GM18861 (cell line): ENCODE measurements around the gene MAPKAP1.

Source experiments
- ATAC-seq: cut with Tn5 transposase; IDR thresholded peaks from one replicate; pipeline ENCODE4 v1.9.1; 2021; ENCODE audit not compliant: unreplicated experiment

The MAPKAP1 gene

DNA sequence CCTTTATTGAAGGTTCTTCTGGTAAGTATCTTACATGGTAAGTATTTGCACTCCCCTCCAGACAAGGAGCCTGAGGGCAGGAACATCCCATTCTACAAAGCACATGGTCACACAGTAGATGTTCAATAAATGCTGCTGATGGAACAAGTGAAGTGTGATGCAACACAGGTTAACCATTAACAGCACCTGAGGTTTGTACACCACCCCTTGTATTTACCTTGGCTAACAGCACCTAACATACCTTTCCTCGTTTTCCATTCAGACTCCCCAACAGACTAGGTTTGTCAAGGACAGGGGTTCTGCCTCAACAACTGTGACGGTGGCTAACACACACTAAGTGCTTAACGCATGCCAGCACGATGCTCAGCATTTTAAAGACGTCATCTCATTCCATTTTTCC lies 213.6 kb downstream of the MAPKAP1 start:
- ATAC-seq = no peak

GRCh38 chr9:125492719-125493118 lies 214.3 kb downstream of the MAPKAP1 start:
- ATAC-seq = no peak

DNA sequence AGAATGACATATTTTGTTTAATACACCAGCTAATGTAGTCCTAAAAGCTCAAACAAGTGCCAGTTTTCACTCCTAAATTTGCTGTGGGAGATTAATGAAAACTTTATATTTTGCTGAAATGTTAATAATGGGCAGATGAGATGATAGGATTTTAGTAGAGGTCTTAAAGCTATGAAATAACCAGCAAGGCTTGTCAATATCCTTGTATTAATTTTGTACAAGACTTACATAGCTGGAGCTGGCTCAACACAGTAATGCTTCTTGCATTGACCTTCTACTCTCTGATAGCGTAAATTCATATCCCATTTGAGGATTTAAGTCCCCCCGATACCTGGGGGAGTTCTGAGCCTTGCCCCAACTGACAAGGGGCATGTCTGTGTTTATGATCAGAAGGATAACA lies 219.2 kb downstream of the MAPKAP1 start:
- ATAC-seq = no peak

GRCh38 chr9:125486576-125486975 lies 220.4 kb downstream of the MAPKAP1 start:
- no peak for ATAC-seq

GRCh38 chr9:125486152-125486508 lies 220.9 kb downstream of the MAPKAP1 start:
- ATAC-seq = no peak

- no peak for ATAC-seq
These were observed 221.4 kb downstream of the MAPKAP1 start for GRCh38 chr9:125485471-125486151.

DNA sequence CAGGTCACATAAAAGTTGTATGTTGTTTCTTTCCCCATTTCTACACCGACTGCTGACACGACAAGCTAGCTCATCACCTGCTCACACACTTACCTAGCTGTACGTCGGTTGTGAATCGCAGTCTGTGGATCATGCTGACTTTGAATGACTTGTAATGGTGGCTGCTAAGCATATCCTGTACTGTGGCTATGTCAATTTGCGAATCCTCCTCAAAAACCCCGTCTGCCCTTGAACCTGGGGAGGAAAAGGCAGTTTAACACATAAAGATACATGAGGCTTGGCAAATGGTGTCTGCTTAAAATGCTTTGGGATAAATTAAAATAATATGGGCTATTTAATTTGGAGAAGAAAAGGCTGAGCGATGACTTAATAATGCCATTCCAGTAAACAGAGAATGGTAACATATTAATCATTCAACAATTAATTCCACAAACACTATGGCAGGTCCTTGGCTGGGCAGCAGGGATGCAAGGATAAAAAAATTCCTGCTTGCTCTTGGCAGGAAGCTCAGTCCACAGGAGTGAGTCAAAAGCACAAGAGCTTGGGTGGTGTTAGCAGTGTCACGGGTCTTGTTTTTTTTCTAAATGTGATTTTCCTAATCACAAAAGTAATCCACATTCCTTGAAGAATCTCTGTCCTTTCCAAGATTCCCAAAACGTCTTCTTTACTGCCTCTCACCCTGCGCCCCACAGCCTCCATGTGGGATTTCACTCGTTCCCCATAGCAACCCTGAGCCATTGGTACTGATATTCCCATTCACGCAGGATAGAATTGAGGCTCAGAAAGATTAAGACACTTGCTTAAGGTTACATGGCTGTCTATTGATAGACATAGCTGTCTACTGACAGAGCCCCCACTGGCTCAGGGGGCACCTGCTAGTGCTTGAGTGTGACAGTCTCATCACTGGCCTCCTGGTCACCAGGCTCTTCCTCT lies 222.4 kb downstream of the MAPKAP1 start:
- ATAC-seq = no peak

GRCh38 chr9:125483697-125484096 lies 223.3 kb downstream of the MAPKAP1 start:
- ATAC-seq = no peak

GRCh38 chr9:125479846-125480615 lies 227.0 kb downstream of the MAPKAP1 start:
- no peak for ATAC-seq

DNA sequence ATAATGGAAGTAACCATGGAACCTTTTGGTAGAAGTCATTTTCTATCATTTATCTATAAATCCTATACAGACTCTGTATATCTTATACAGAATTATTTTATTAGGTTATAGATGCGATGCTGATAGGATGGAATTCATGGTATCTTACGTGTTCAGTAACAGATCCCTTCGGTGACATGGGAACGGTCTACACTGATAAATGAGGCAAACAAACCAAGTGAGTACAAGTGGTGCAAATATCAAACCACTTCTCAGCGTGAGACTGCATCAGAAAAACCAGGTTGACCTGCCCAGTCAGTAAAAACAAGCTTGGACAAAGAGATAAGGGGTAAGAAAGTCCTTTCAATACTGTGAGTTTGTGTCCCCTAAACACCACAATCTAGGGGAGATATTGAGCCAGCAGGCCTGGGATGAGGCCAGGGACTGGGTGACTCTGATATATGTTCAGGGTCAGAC lies 229.9 kb downstream of the MAPKAP1 start:
- no peak for ATAC-seq

DNA sequence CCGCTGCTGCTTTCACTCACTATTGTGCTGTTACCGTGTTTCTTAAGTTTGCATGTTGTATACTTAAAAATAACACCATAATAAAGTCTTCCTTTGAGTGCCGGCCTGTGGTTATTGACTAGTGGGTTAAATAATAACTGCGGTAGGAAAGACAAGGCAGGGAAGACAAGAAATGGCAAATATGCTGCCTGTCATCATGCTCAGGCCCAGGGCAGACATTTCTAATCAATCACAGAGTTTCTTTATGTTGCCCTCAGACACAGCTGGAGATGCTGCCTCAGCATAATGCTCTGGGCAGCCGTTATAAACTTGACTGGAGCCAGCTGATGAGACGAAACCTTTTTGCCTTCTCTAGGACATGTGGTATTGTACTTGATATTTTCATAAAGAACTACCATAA lies 230.4 kb downstream of the MAPKAP1 start:
- no peak for ATAC-seq

DNA sequence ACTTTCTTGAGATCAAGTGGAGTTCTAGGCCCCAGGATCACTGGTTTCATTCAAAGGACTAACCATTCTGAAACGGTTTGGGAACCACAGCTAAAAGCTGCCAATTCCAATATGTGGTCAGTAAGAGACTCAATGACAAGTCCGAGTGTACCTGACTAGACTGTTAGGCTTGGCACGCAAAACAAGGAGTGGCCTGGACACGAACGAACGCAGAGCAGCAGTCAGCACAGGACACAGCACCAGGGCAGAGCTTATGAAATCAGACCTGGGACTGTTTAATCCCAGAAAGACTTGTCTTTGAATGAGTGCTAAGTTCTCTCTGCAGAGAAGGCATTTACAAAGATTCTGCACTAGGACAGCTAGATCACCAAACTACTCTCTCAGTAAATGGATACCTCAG lies 231.6 kb downstream of the MAPKAP1 start:
- ATAC-seq = no peak

DNA sequence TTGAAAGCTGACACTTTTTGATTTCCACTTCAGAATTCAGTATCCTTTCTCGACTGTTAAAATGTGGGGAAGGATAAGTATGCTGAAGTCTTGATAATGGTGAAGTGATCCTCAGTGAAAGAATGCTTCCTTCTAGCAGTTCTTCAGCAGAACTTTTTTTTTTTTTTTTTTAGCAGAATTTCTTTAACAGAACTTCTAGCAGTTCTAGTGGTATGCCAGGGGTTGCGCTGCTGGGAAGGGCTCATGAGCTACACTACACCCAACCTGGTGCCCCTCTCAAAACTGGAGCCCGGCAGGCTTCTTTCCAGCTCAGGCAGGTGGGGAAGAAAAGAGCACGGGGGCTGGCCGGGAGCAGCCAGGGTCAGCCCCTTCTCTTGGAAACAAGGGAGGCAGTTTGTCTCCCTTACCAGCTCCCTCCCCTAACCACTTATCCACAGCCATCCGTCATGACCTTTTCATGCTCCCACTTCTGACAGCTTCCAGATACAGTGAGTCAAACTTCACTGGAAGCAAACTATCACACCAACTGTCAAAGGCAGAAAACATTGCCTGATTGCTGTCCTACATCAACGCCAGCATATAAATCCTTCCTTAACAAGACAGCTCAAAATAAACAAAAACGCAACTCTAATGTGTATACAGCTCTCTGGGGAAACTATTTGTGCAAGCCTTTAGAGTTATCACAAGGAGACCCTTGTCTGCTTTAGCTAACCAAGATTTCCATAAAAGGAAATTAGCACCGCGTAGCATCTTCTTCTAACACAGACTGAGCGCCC lies 233.9 kb downstream of the MAPKAP1 start:
- ATAC-seq = no peak

DNA sequence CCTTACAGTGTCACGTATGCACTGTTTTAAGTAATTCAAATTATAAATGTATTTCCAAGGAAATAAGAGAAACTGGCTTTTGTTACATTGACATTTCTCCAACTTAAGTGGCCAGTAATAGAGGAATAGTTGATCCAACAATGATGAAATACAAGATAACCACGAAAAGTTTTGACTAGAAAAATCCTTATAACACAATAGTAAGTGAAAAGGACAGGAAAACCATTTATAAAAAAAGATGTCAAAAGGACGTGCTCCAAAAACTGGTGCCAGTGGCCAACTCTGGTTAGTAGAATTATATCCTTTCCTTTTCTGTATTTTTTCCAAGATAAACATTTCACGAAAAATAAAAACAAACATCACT lies 234.5 kb downstream of the MAPKAP1 start:
- no peak for ATAC-seq

GRCh38 chr9:125470767-125471580 lies 236.0 kb downstream of the MAPKAP1 start:
- no peak for ATAC-seq

DNA sequence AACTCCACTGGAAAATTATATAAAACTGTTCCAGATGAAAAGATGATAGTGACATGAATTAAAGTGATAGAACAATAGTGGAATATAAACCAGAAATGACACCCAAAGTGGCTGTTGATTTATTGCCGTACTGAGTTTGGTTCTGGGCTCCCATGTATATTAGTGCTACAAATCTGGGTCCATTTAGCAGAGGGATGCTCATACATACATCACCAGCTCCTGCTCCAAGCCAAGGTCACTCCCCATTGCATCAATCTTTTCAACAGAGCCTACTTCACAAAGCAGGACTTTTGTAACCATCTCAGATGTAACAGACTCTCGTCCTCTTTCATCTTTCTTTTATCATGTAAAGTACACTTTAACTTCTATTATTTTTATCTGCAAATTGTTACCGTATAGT lies 236.8 kb downstream of the MAPKAP1 start:
- ATAC-seq = no peak

GRCh38 chr9:125468646-125469045 lies 238.4 kb downstream of the MAPKAP1 start:
- ATAC-seq = no peak

GRCh38 chr9:125467116-125467740 lies 239.8 kb downstream of the MAPKAP1 start:
- ATAC-seq = no peak

DNA sequence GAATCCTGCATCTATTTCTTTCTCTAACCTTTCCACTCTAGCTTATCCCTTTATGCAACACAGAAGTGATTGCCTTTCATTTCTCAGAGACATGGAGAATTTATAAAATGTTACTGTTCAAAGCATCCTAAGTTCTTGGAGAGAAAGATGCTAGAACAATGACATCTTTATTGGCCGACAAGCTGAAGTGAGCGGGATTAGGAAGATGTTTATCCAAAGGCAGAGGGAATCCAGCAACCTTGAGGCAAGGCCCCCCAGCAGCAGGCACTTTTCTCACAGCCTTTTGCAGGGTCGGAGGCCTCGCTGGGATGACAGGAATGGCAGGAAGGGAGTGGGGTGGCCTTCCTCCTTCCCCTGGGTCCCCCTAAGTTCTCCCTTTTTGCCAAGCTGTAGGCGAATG lies 240.6 kb downstream of the MAPKAP1 start:
- no peak for ATAC-seq
